ENCODE results near the gene RANBP1. TPM values are rescaled to one million over a fixed set of nuclear protein-coding genes. Genes with fewer than 3 reads are reported as not detected.

Gene RANBP1
- total RNA-seq, 2 donors from 2014 or later, result 71.2 to 266 TPM

DNA sequence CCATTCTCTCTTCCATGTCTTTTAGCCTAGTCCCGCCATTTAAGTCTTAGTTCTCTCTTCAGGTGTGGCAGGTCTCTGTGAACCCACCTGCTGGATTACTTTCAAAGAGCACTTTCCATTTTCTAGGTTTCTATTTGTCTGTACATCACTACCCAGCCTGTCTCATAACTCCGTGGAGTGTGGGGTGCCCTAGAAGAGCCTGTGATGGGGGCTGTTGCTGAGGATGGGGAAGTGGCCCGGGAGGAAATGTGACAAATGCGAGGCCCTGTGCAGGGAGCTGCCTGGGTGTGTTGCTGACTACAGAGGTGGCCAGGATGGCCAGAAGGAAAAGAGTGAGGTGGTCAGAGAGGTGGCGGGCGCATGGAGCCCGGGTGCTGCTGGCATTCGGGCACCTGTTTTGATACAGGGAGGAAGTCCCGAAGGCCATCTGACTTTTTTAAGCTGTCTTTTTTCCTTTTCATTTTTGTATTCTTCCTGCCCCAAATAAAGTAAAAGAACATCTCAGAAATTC, 25.1 kb upstream of the RANBP1 start:
- no peak for DNase-seq
- Histone ChIP-seq H3K4me3 (no peak overlapping the region), H3K36me3 (peaks cover 33% of the 10 kb centered on the region), H3K27me3 (no peaks in the 10 kb centered on the region), H3K4me1 (no peaks in the 10 kb centered on the region), H3K9ac (ENCODE audit: low read depth in 2 of 2, low read length in 2 of 2) (no peak overlapping the region), H3K27ac (no peak overlapping the region), H3K9me3 (no peaks in the 10 kb centered on the region)
- TF ChIP-seq, protein P1, sequence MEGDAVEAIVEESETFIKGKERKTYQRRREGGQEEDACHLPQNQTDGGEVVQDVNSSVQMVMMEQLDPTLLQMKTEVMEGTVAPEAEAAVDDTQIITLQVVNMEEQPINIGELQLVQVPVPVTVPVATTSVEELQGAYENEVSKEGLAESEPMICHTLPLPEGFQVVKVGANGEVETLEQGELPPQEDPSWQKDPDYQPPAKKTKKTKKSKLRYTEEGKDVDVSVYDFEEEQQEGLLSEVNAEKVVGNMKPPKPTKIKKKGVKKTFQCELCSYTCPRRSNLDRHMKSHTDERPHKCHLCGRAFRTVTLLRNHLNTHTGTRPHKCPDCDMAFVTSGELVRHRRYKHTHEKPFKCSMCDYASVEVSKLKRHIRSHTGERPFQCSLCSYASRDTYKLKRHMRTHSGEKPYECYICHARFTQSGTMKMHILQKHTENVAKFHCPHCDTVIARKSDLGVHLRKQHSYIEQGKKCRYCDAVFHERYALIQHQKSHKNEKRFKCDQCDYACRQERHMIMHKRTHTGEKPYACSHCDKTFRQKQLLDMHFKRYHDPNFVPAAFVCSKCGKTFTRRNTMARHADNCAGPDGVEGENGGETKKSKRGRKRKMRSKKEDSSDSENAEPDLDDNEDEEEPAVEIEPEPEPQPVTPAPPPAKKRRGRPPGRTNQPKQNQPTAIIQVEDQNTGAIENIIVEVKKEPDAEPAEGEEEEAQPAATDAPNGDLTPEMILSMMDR (IDR thresholded peaks at IDR 0.05), result no peak
- intact Hi-C loops (cut with DNase I), result no loop called here

DNA sequence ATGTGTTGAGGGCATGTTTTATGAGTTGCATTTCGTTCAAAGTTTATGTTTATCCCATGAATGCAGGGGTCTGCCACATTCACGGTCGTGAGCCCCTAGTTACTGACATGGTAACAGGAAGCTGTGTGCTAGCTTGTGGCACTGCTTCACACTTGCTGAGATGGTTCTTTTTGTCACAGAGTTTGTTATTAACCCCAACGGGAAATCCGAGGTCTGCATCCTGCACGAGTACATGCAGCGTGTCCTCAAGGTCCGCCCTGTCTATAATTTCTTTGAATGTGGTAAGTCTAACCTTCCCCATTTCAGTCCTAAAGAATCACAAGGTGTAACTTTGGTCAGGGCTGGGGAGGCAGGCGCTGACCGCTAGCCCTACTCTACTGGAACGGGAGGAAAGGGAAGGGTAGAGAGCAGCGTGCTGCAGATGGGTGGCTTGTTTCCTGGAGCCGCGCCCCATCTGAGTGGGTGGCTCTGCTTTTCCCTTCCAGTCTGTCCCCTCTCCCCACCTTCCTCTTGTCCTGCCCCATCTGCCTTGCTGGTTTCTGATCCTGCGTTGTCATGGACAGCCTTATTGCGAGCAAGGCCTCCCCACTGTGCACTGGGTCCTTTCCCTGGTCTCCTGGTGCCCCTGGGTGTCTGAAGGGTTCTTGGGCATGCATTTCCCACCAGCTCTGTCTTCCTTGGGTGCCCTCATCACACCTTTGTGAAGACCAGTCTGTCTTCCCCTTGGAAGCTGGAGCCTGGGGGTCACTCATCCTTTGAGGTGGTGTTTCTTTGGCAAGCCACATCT, 24.0 kb upstream of the RANBP1 start:
- H3K36me3 ChIP-seq, result peaks cover 33% of the 10 kb centered on the region

DNA sequence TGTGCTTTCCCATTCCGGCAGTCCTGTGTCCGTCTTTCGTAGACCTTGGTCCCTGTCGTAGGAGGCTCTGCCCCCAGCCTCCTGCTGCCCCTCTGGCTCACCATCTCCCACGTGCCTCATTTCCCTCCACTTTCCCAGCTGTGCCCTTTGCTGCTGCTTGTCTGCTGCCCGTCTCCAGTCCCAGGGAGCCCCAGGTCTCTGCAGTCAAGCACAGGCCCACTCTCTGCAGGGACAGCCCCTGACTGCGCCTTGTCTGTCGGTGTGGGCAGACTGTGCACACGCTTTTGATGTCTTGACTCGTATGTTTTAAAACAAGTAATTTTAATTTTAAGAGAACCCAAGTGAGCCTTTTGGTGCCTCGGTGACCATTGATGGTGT, 23.4 kb upstream of the RANBP1 start:
- no peaks in the 10 kb centered on the region for H3K27me3 ChIP-seq
- TF ChIP-seq, protein P1 (IDR thresholded peaks at IDR 0.05), result no peak
- H3K4me3 ChIP-seq, result no peak overlapping the region
- H3K9me3 ChIP-seq, result no peaks in the 10 kb centered on the region
- no peak overlapping the region for H3K27ac ChIP-seq
- intact Hi-C loops (cut with DNase I), result no loop called here
- H3K4me1 ChIP-seq, result no peaks in the 10 kb centered on the region
- H3K36me3 ChIP-seq, result peaks cover 33% of the 10 kb centered on the region
- H3K9ac ChIP-seq (ENCODE audit: low read depth in 2 of 2, low read length in 2 of 2), result no peak overlapping the region
- no peak for DNase-seq

More for the DNA sequence above, 24.0 kb upstream of the RANBP1 start:
- H3K4me1 ChIP-seq, result no peaks in the 10 kb centered on the region
- H3K27ac ChIP-seq, result no peak overlapping the region
- no peaks in the 10 kb centered on the region for H3K27me3 ChIP-seq
- H3K4me3 ChIP-seq, result no peak overlapping the region
- no peak for DNase-seq
- no peaks in the 10 kb centered on the region for H3K9me3 ChIP-seq
- H3K9ac ChIP-seq (ENCODE audit: low read depth in 2 of 2, low read length in 2 of 2), result no peak overlapping the region
- TF ChIP-seq, protein P1 (IDR thresholded peaks at IDR 0.05), result no peak
- intact Hi-C loops (cut with DNase I), result no loop called here

DNA sequence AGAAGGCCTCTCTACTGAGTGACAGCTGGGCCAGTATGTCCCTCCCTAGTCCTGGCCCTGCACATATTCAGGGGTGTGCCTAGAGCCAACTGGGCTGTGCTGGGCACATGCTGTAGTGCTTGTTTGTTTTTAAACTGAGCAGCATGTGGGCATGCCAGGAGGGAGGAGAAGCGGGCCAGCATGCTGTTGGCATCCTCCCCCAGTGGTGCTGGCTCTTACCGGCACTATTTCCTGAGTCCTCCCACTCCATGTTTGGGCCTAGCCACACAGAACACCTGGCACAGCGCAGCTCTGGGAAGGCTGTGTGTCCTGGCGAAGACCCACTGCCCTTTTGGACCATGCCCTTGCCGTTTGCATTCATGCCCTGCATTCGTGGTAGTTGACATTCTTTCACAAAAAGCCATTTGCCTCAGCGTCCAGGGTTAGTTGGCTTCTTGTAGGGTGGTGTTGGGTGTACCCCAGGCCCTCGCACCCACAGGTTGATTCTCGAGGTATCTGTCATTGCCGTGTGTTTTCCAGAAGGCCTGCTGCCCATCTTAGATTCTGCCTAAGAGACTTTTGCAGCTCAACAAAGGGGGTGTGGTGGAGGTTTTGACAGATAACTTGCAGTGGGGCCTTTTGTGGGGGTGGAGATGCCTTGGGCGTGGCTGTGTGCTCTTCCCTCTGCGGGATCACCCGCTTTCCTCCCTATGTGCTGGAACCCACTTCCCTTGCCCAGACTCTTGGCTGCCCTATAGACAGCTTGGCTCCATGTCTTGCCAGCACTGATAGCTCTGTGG, 22.3 kb upstream of the RANBP1 start:
- Histone ChIP-seq H3K9me3 (no peaks in the 10 kb centered on the region), H3K27ac (no peak overlapping the region), H3K9ac (ENCODE audit: low read depth in 2 of 2, low read length in 2 of 2) (no peak overlapping the region), H3K27me3 (no peaks in the 10 kb centered on the region), H3K36me3 (peaks cover 28% of the 10 kb centered on the region), H3K4me1 (no peaks in the 10 kb centered on the region), H3K4me3 (no peak overlapping the region)
- intact Hi-C loops (cut with DNase I), result no loop called here
- no peak for DNase-seq
- TF ChIP-seq, protein P1 (IDR thresholded peaks at IDR 0.05), result no peak

DNA sequence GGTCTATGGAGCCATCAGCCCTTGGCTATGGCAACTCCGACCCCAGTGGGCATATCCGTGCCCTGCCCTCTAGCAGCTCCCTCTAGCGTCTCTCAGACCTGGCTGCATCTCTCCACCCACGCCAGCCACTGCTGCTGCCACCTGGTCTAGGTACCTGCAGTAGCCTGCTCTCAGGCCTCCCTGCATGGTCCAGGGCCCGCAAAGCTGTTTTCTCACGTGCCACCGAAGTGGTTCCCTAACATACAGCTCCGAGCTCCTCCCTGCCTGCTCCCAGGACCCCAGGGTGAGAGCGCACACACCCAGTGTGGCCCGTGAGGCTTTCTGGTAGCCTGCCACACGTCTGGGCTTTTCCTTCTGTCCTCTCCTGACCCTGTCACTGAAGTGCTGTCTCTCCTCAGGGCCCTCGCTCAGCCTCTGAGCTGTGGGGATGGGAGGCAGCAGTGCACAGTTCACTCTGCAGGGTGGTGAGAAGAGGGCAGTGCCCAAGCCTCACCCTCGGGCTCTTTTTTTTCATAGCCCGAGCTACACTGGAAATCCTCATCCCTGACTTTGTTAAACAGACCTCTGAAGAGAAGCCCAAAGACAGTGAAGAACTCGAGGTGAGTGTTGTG, 21.6 kb upstream of the RANBP1 start:
- TF ChIP-seq, protein P1 (IDR thresholded peaks at IDR 0.05), result no peak
- no peaks in the 10 kb centered on the region for H3K27me3 ChIP-seq
- no peaks in the 10 kb centered on the region for H3K4me1 ChIP-seq
- intact Hi-C loops (cut with DNase I), result no loop called here
- no peaks in the 10 kb centered on the region for H3K9me3 ChIP-seq
- peaks cover 24% of the 10 kb centered on the region for H3K36me3 ChIP-seq
- no peak overlapping the region for H3K27ac ChIP-seq
- no peak overlapping the region for H3K4me3 ChIP-seq
- no peak for DNase-seq
- H3K9ac ChIP-seq (ENCODE audit: low read depth in 2 of 2, low read length in 2 of 2), result no peak overlapping the region
